ENCODE data around the gene TRPV6.

DNA sequence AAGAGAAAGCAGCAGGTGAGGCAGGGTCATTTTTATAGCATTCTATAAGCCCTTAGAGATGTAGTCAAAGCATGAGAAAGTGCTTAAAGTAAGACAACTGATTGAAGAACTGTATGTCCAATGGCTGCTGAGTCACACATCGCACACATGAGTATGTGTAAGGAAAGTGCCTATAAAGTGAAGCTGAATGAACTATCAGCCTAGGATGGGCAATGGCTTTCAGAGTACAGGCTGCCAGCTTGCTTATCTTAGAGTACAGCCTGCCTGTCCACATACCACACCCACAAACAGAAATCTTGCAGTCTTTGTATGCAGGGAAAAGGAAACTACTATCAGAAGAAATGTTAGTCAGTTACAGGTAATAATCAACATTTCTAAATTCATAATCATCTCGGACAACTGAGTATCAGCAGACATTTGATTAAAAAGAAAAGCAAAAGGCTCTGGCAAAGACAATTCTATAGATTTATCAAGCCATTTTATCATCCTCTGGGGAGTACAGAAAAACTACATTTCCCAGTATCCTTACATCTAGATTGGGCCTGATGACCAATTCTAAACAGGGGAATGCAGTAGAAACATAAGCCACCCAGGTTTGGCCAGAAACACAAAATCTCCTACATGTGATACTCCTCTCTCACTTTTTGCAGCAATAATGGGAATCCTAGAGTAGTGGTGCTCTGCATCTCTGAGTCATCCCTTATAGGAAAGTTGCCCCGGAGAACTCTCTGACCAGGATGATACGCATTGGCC is 46.9 kb downstream of the TRPV6 start:
- TF ChIP-seq, protein P1, sequence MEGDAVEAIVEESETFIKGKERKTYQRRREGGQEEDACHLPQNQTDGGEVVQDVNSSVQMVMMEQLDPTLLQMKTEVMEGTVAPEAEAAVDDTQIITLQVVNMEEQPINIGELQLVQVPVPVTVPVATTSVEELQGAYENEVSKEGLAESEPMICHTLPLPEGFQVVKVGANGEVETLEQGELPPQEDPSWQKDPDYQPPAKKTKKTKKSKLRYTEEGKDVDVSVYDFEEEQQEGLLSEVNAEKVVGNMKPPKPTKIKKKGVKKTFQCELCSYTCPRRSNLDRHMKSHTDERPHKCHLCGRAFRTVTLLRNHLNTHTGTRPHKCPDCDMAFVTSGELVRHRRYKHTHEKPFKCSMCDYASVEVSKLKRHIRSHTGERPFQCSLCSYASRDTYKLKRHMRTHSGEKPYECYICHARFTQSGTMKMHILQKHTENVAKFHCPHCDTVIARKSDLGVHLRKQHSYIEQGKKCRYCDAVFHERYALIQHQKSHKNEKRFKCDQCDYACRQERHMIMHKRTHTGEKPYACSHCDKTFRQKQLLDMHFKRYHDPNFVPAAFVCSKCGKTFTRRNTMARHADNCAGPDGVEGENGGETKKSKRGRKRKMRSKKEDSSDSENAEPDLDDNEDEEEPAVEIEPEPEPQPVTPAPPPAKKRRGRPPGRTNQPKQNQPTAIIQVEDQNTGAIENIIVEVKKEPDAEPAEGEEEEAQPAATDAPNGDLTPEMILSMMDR (conservative IDR thresholded peaks at IDR 0.05 in 1 of 2, IDR thresholded peaks at IDR 0.05 in 1 of 2; ENCODE audit: low read depth in 1 of 2, low read length in 2 of 2) = no peak
- TF ChIP-seq EZH2 (IDR thresholded peaks at IDR 0.05; ENCODE audit: low read length, missing control alignments) = no peak

All from fibroblast of lung (primary cell).